Fibroblast of mammary gland (primary cell): ENCODE results near the gene POC1B.

Experiments
- DNase-seq: peaks from one replicate; pipeline ENCODE4 v3.0.0-alpha.2; 2010; ENCODE audit warnings: low read depth
- H3K4me3 ChIP-seq: 2 replicates; pipeline ENCODE4 v1.5.1; 2011; ENCODE audit warnings: low read depth, mild to moderate bottlenecking, low read length, moderate library complexity; ENCODE audit not compliant: control insufficient read depth
- CTCF ChIP-seq: conservative IDR thresholded peaks from 2 replicates; pipeline ENCODE4 v1.5.1; 2011; ENCODE audit warnings: low read depth, low read length, inconsistent platforms; ENCODE audit not compliant: control insufficient read depth, insufficient read depth

The POC1B gene

DNA sequence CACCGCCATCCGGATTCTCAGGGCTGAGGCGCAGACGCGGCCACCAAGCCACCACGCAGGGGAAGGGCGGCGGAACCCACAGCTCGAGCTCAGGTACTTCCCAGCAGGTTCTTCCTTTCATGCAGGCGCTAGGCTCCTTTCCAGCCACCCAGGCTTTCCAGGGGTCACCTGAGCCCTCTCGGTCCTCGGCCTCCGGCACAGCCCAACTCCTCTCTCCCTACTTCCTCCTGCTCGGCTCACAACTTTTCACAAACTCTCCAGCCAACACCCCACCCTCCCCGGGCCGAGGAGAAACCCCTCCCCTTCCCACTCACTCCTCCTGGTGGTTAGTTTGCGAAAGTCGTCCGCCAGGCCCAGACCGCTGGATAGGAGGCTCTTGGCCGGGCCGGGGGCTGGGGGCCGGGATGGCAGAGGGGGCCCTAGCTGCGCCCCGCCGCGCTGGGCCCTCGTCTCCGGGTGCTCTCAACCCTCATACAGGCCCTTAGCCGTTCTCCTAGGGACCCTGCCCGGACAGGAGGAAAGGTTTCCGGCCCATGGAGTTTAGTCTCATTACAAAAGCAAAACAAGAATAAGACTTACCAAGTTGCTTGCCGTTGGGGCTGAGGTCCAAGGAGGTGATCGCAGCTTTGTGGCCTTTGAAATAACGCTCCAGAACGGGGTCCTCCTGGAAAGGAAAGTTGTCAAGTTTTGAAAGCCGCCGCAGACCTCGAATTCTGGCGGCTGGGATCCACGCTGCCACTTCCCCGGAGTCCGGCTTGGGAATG is 1.1 kb downstream of the POC1B start, which contains the start of gene GALNT4:
Gene GALNT4 (minus strand): TSS at position 256 of the 764 bp plus-strand sequence. CDS start 247 bp downstream, at position 9.
- H3K4me3 ChIP-seq, result peak within 1 kb of the TSS; percentile 93
- peak; percentile 60 for TF ChIP-seq CTCF
- DNase-seq, result peak; percentile 84

- no peak for DNase-seq
- H3K4me3 ChIP-seq, result peak overlapping the region; percentile 93
- no peak for TF ChIP-seq CTCF
Measured at GRCh38 chr12:89523843-89524540, 1.9 kb downstream of the POC1B start.

- H3K4me3 ChIP-seq, result no peak overlapping the region
- no peak for TF ChIP-seq CTCF
- no peak for DNase-seq
Measured at GRCh38 chr12:89523393-89523792, 2.5 kb downstream of the POC1B start.

- H3K4me3 ChIP-seq, result no peak overlapping the region
- DNase-seq, result no peak
- TF ChIP-seq CTCF, result no peak
Measured at GRCh38 chr12:89521364-89522223, 4.3 kb downstream of the POC1B start.

DNA sequence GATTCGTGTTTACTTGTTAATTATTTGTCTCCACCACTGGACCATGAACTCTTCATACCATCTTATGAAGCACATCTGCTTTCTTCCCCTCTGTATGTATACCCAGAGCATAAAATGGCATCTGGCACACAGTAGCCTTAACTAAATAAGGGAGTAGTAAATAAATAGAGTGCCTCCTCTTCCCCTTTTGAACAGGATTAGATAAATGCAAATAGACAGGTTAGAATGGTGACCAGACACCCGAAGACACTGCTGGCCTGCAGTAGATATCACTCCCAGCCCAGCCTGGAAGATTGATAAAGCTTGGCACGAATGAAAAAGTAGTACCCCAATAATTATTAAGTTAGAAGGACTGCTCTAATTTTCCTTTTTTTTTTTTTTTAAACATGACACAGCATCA is 8.1 kb downstream of the POC1B start:
- no peak for TF ChIP-seq CTCF
- H3K4me3 ChIP-seq, result no peak overlapping the region
- no peak for DNase-seq

DNA sequence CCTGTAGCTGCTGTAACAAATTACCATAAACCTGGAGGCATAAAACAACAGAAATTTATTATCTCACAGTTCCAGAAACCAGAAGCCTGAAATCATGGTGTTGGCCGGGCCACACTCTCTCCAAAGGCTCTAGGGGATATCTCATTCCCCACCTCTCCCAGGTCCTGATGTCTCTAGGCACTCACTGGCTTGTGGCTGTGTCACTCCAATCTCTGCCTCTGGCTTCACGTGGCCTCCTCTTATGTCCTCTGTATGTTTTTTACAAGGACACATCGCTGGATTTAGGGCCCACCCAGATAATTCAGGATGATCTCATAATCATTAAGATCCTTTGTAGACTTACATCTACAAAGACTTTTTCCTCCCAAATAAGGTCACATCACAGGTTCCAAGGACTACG is 9.2 kb downstream of the POC1B start:
- no peak for DNase-seq
- no peak overlapping the region for H3K4me3 ChIP-seq
- no peak for TF ChIP-seq CTCF
